H9 (cell line): ENCODE results near the gene LCP1. TPM values are rescaled to one million over a fixed set of nuclear protein-coding genes. Genes with fewer than 3 reads are reported as not detected.

Source experiments
- DNase-seq: peaks from one replicate; pipeline ENCODE4 v3.0.0-alpha.2; 2017
- H2AFZ ChIP-seq: one replicate; pipeline ENCODE4 v1.6.1; 2013; ENCODE audit warnings: mild to moderate bottlenecking, low read length, control low read depth, moderate library complexity
- H2AK5ac ChIP-seq: 2 replicates; pipeline ENCODE4 v1.6.1; 2013; ENCODE audit warnings: low read length, control low read depth, mixed read lengths; ENCODE audit not compliant: insufficient read length
- H2BK120ac ChIP-seq: one replicate; pipeline ENCODE4 v1.6.1; 2013; ENCODE audit warnings: low read depth, mild to moderate bottlenecking, low read length, control low read depth, inconsistent platforms; ENCODE audit not compliant: poor library complexity, severe bottlenecking
- H2BK12ac ChIP-seq: 2 replicates; pipeline ENCODE4 v1.6.1; 2013; ENCODE audit warnings: low read length, control low read depth, mixed read lengths, low read depth; ENCODE audit not compliant: insufficient read length
- H2BK15ac ChIP-seq: 2 replicates; pipeline ENCODE4 v1.6.1; 2013; ENCODE audit warnings: low read depth, low read length, control low read depth
- H2BK20ac ChIP-seq: one replicate; pipeline ENCODE4 v1.6.1; 2013; ENCODE audit warnings: low read depth, mild to moderate bottlenecking, low read length, control low read depth, inconsistent platforms; ENCODE audit not compliant: poor library complexity, severe bottlenecking
- H2BK5ac ChIP-seq: 2 replicates; pipeline ENCODE4 v1.6.1; 2013; ENCODE audit warnings: low read length, control low read depth, mixed read lengths; ENCODE audit not compliant: insufficient read length
- H3K14ac ChIP-seq: 2 replicates; pipeline ENCODE4 v1.6.1; 2013; ENCODE audit warnings: low read length, control low read depth; ENCODE audit not compliant: insufficient read depth
- H3K18ac ChIP-seq: 2 replicates; pipeline ENCODE4 v1.6.1; 2013; ENCODE audit warnings: low read depth, mild to moderate bottlenecking, mixed read lengths, low read length, control low read depth; ENCODE audit not compliant: insufficient read length
- H3K23ac ChIP-seq: 2 replicates; pipeline ENCODE4 v1.6.1; 2013; ENCODE audit warnings: low read length, control low read depth, mixed read lengths, low read depth; ENCODE audit not compliant: insufficient read length
- H3K23me2 ChIP-seq: 2 replicates; pipeline ENCODE4 v1.6.1; 2013; ENCODE audit warnings: low read depth, mild to moderate bottlenecking, mixed read lengths, low read length, control low read depth; ENCODE audit not compliant: insufficient read length, poor library complexity, severe bottlenecking
- H3K27ac ChIP-seq: 2 replicates; pipeline ENCODE4 v1.5.1; 2013; ENCODE audit warnings: low read length, control low read depth, mixed read lengths, low read depth; ENCODE audit not compliant: insufficient read length
- H3K27me3 ChIP-seq: 2 replicates; pipeline ENCODE4 v1.6.1; 2013; ENCODE audit warnings: low read length, control low read depth, inconsistent platforms; ENCODE audit not compliant: insufficient read depth
- H3K4ac ChIP-seq: 2 replicates; pipeline ENCODE4 v1.6.1; 2013; ENCODE audit warnings: low read depth, mild to moderate bottlenecking, control low read depth, inconsistent platforms, low read length, moderate library complexity
- H3K4me1 ChIP-seq: 2 replicates; pipeline ENCODE4 v1.6.1; 2013; ENCODE audit warnings: low read length, control low read depth, inconsistent platforms; ENCODE audit not compliant: insufficient read depth
- H3K4me2 ChIP-seq: 2 replicates; pipeline ENCODE4 v1.6.1; 2013; ENCODE audit warnings: low read length, control low read depth, mixed read lengths; ENCODE audit not compliant: insufficient read length, insufficient read depth
- H3K56ac ChIP-seq: 2 replicates; pipeline ENCODE4 v1.6.1; 2013; ENCODE audit warnings: low read depth, mild to moderate bottlenecking, mixed read lengths, low read length, control low read depth; ENCODE audit not compliant: insufficient read length
- H3K79me1 ChIP-seq: 2 replicates; pipeline ENCODE4 v1.6.1; 2013; ENCODE audit warnings: low read depth, mild to moderate bottlenecking, moderate library complexity, low read length, control low read depth, inconsistent platforms; ENCODE audit not compliant: insufficient read depth, poor library complexity, severe bottlenecking
- H3K79me2 ChIP-seq: 2 replicates; pipeline ENCODE4 v1.6.1; 2013; ENCODE audit warnings: low read length, control low read depth, inconsistent platforms; ENCODE audit not compliant: insufficient read depth
- H3K9ac ChIP-seq: 2 replicates; pipeline ENCODE4 v1.6.1; 2013; ENCODE audit warnings: low read length, control low read depth, mixed read lengths; ENCODE audit not compliant: insufficient read length; ENCODE audit errors: extremely low read depth
- H3K9me3 ChIP-seq: one replicate; pipeline ENCODE4 v1.6.1; 2013; ENCODE audit warnings: low read depth, low read length, inconsistent platforms; ENCODE audit not compliant: control insufficient read depth
- H3T11ph ChIP-seq: one replicate; pipeline ENCODE4 v1.6.1; 2013; ENCODE audit warnings: mild to moderate bottlenecking, low read length, control low read depth, inconsistent platforms
- H4K20me1 ChIP-seq: one replicate; pipeline ENCODE4 v1.6.1; 2013; ENCODE audit not compliant: control insufficient read depth, insufficient read length, insufficient read depth
- H4K5ac ChIP-seq: 2 replicates; pipeline ENCODE4 v1.6.1; 2013; ENCODE audit warnings: low read depth, mild to moderate bottlenecking, mixed read lengths, low read length, control low read depth; ENCODE audit not compliant: insufficient read length
- H4K8ac ChIP-seq: replicated peaks from 2 replicates; pipeline ENCODE4 v1.6.1; 2013; ENCODE audit warnings: low read length, control low read depth, mixed read lengths, low read depth; ENCODE audit not compliant: insufficient read length
- H4K91ac ChIP-seq: 2 replicates; pipeline ENCODE4 v1.6.1; 2013; ENCODE audit warnings: low read depth, mild to moderate bottlenecking, moderate library complexity, mixed read lengths, low read length, control low read depth; ENCODE audit not compliant: insufficient read length
- H3K27ac Mint-ChIP-seq, 3 experiments: 2 replicates in 2 of 3; 3 replicates in 1 of 3; pipeline ENCODE4 v1.8.0; 2020 to 2021; ENCODE audit warnings: mixed read lengths in 3 of 3, mild to moderate bottlenecking in 1 of 3, moderate library complexity in 1 of 3
- H3K27me3 Mint-ChIP-seq: 2 replicates; pipeline ENCODE4 v1.8.0; 2021; ENCODE audit warnings: low read depth, mild to moderate bottlenecking, moderate library complexity, mixed read lengths
- H3K36me3 Mint-ChIP-seq, 3 experiments: 2 replicates in 2 of 3; 3 replicates in 1 of 3; pipeline ENCODE4 v1.8.0; 2020 to 2021; ENCODE audit warnings: low read depth in 3 of 3, mixed read lengths in 3 of 3; ENCODE audit not compliant: insufficient read depth in 1 of 3
- H3K4me1 Mint-ChIP-seq, 2 experiments: 2 replicates each; pipeline ENCODE4 v1.8.0; 2020; ENCODE audit warnings: mixed read lengths in 2 of 2
- H3K4me3 Mint-ChIP-seq, 2 experiments: 2 replicates in 1 of 2; 3 replicates in 1 of 2; pipeline ENCODE4 v1.8.0; 2020 to 2021; ENCODE audit warnings: mild to moderate bottlenecking in 2 of 2, mixed read lengths in 2 of 2, moderate library complexity in 1 of 2
- H3K9me3 Mint-ChIP-seq, 2 experiments: 2 replicates in 1 of 2; 3 replicates in 1 of 2; pipeline ENCODE4 v1.8.0; 2020; ENCODE audit warnings: mild to moderate bottlenecking in 2 of 2, mixed read lengths in 2 of 2, moderate library complexity in 1 of 2
- WGBS: extraction: QIAGEN DNeasy Blood & Tissue Kit; methylation state at CpG from one replicate; pipeline ENCODE4 v1.1.7; 2013; ENCODE audit warnings: missing lambda C conversion rate, low lambda C conversion rate, mixed read lengths; ENCODE audit not compliant: insufficient read length; ENCODE audit errors: extremely low coverage; 5-methylcytosine and 5-hydroxymethylcytosine counted together
- total RNA-seq: library from RNA; stranded (reverse); gene quantifications from 2 replicates; pipeline ENCODE4 v1.2.1, GENCODE V29; 2021
- TF ChIP-seq, protein P1 (sequence below): fragments of 200-600 bp; sonication (generic); conservative IDR thresholded peaks from 3 replicates; pipeline ENCODE4 v1.8.0; 2021; ENCODE audit warnings: antibody characterized with exemption, mild to moderate bottlenecking

Gene LCP1
- total RNA-seq, 1 experiment from 2014 or later, result 0.81 TPM

GRCh38 chr13:46082324-46082723 is 99.7 kb downstream of the LCP1 start:
- no peak overlapping the region for H2BK20ac ChIP-seq
- H3T11ph ChIP-seq, result no peak overlapping the region
- H3K23ac ChIP-seq, result no peak overlapping the region
- no peak overlapping the region for H2AFZ ChIP-seq
- H2AK5ac ChIP-seq, result no peak overlapping the region
- no peak overlapping the region for H3K4ac ChIP-seq
- no peak overlapping the region for H2BK12ac ChIP-seq
- H3K18ac ChIP-seq, result no peak overlapping the region
- H2BK5ac ChIP-seq, result no peak overlapping the region
- H3K4me2 ChIP-seq, result no peak overlapping the region
- Mint-ChIP-seq H3K27me3 (peaks cover 3% of the 10 kb centered on the region; the same call in 1 of the 2 replicates), H3K27ac (no peak overlapping the region), H3K9me3 (no peaks in the 10 kb centered on the region), H3K4me1 (no peaks in the 10 kb centered on the region), H3K36me3 (no peaks in the 10 kb centered on the region), H3K4me3 (no peak overlapping the region)
- no peak overlapping the region for H4K91ac ChIP-seq
- DNase-seq, result no peak
- H4K20me1 ChIP-seq, result no peaks in the 10 kb centered on the region
- no peaks in the 10 kb centered on the region for H3K4me1 ChIP-seq
- no peak overlapping the region for H3K56ac ChIP-seq
- no peak overlapping the region for H4K8ac ChIP-seq
- H3K27ac ChIP-seq, result no peak overlapping the region
- H3K9ac ChIP-seq, result no peak overlapping the region
- H3K79me1 ChIP-seq, result no peaks in the 10 kb centered on the region
- H3K14ac ChIP-seq, result no peak overlapping the region
- no peaks in the 10 kb centered on the region for H3K79me2 ChIP-seq
- H3K27me3 ChIP-seq, result no peaks in the 10 kb centered on the region
- no peak overlapping the region for H4K5ac ChIP-seq
- TF ChIP-seq, protein P1, sequence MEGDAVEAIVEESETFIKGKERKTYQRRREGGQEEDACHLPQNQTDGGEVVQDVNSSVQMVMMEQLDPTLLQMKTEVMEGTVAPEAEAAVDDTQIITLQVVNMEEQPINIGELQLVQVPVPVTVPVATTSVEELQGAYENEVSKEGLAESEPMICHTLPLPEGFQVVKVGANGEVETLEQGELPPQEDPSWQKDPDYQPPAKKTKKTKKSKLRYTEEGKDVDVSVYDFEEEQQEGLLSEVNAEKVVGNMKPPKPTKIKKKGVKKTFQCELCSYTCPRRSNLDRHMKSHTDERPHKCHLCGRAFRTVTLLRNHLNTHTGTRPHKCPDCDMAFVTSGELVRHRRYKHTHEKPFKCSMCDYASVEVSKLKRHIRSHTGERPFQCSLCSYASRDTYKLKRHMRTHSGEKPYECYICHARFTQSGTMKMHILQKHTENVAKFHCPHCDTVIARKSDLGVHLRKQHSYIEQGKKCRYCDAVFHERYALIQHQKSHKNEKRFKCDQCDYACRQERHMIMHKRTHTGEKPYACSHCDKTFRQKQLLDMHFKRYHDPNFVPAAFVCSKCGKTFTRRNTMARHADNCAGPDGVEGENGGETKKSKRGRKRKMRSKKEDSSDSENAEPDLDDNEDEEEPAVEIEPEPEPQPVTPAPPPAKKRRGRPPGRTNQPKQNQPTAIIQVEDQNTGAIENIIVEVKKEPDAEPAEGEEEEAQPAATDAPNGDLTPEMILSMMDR, result no peak
- H3K23me2 ChIP-seq, result no peaks in the 10 kb centered on the region
- no peak overlapping the region for H2BK120ac ChIP-seq
- H3K9me3 ChIP-seq, result no peaks in the 10 kb centered on the region
- no peak overlapping the region for H2BK15ac ChIP-seq
- WGBS, result no CpG with 5 or more reads among the region's 5 CpGs
